Measurements from ENCODE around the gene TP53. TPM values are rescaled to one million over a fixed set of nuclear protein-coding genes. Genes with fewer than 3 reads are reported as not detected.

Gene TP53
- total RNA-seq, 1 experiment from 2014 or later, result 129 TPM

DNA sequence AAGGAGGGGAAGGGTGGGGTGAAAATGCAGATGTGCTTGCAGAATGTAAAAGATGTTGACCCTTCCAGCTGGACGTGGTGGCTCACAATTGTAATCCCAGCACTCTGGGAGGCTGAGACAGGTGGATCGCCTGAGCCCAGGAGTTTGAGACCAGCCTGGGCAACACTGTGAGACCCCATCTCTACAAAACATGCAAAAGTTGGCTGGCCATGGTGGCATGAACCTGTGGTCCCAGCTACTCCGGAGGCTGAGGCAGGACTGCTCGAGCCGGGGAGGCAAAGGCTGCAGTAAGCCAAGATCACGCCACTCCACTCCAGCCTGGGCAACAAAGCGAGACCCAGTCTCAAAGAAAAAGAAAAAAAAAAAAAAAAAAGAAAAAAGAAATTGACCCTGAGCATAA is 18.8 kb downstream of the TP53 start:
- in situ Hi-C loops (cut with HindIII; ENCODE audit: low pct_unique_long_range_greater_than_20kb, low sequenced_read_pairs), result no loop called here

GRCh38 chr17:7667656-7668406 is 19.5 kb downstream of the TP53 start:
- in situ Hi-C loops (cut with HindIII; ENCODE audit: low pct_unique_long_range_greater_than_20kb, low sequenced_read_pairs), result no loop called here
- H3K27me3 ChIP-seq (ENCODE audit: control insufficient read depth, insufficient read depth, low read length), result no peaks in the 10 kb centered on the region
- no peak overlapping the region for H3K27ac ChIP-seq (ENCODE audit: low read length)
- CTCF ChIA-PET, result interaction anchor here (0.6 kb wide), 1 partner anchor 9 kb away, joined by 3 read pairs; no protein-coding TSS in a partner anchor
- peaks cover 6% of the 10 kb centered on the region for H3K36me3 ChIP-seq (ENCODE audit: control insufficient read depth, insufficient read depth, low read length)
- intact Hi-C loops (cut with micrococcal nuclease; ENCODE audit: unreplicated experiment), result no loop called here
- H3K4me3 ChIP-seq (ENCODE audit: low read depth in 2 of 2, low read length in 2 of 2), result no peak overlapping the region
- BruUV-seq (replicated peaks), result no TSS peak
- no peak for TF ChIP-seq SIN3A (IDR thresholded peaks at IDR 0.05; ENCODE audit: borderline replicate concordance, insufficient read depth, low read depth, low read length)
- no peak for TF ChIP-seq POLR2AphosphoS5 (IDR thresholded peaks at IDR 0.05; ENCODE audit: low read depth, low read length)
- H3K4me1 ChIP-seq (ENCODE audit: control insufficient read depth, insufficient read depth, low read length), result no peaks in the 10 kb centered on the region
- POLR2A ChIA-PET, result interaction anchor here (0.6 to 0.7 kb wide), 2 partner anchors 11 to 37 kb away, joined by 3 to 6 read pairs; no protein-coding TSS in a partner anchor
- DNase-seq (ENCODE audit: low read depth, low spot score) (no peak), ATAC-seq (peak; percentile 53; the same call in 1 of the 2 replicates)
- H3K9me3 ChIP-seq (ENCODE audit: control insufficient read depth, insufficient read depth, low read depth, low read length), result no peaks in the 10 kb centered on the region

More for the DNA sequence above, 18.8 kb downstream of the TP53 start:
- POLR2A ChIA-PET, result no interaction called here
- CTCF ChIA-PET, result no interaction called here
- ATAC-seq (no peak), DNase-seq (ENCODE audit: low read depth, low spot score) (no peak)
- H3K4me3 ChIP-seq (ENCODE audit: low read depth in 2 of 2, low read length in 2 of 2), result no peak overlapping the region
- BruUV-seq (replicated peaks), result no TSS peak
- intact Hi-C loops (cut with micrococcal nuclease; ENCODE audit: unreplicated experiment), result no loop called here
- no peaks in the 10 kb centered on the region for H3K9me3 ChIP-seq (ENCODE audit: control insufficient read depth, insufficient read depth, low read depth, low read length)
- H3K27ac ChIP-seq (ENCODE audit: low read length), result no peak overlapping the region
- H3K4me1 ChIP-seq (ENCODE audit: control insufficient read depth, insufficient read depth, low read length), result no peaks in the 10 kb centered on the region
- H3K36me3 ChIP-seq (ENCODE audit: control insufficient read depth, insufficient read depth, low read length), result peaks cover 6% of the 10 kb centered on the region
- no peaks in the 10 kb centered on the region for H3K27me3 ChIP-seq (ENCODE audit: control insufficient read depth, insufficient read depth, low read length)
- TF ChIP-seq TCF7L2 (IDR thresholded peaks at IDR 0.05; ENCODE audit: low read depth, low read length) (no peak), SIN3A (IDR thresholded peaks at IDR 0.05; ENCODE audit: borderline replicate concordance, insufficient read depth, low read depth, low read length) (no peak), POLR2AphosphoS5 (IDR thresholded peaks at IDR 0.05; ENCODE audit: low read depth, low read length) (no peak), REST (IDR thresholded peaks at IDR 0.05; ENCODE audit: insufficient read depth in 1 of 2, low read depth in 2 of 2, low read length in 1 of 2) (no peak)
- TF ChIP-seq, protein P1, sequence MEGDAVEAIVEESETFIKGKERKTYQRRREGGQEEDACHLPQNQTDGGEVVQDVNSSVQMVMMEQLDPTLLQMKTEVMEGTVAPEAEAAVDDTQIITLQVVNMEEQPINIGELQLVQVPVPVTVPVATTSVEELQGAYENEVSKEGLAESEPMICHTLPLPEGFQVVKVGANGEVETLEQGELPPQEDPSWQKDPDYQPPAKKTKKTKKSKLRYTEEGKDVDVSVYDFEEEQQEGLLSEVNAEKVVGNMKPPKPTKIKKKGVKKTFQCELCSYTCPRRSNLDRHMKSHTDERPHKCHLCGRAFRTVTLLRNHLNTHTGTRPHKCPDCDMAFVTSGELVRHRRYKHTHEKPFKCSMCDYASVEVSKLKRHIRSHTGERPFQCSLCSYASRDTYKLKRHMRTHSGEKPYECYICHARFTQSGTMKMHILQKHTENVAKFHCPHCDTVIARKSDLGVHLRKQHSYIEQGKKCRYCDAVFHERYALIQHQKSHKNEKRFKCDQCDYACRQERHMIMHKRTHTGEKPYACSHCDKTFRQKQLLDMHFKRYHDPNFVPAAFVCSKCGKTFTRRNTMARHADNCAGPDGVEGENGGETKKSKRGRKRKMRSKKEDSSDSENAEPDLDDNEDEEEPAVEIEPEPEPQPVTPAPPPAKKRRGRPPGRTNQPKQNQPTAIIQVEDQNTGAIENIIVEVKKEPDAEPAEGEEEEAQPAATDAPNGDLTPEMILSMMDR (IDR thresholded peaks at IDR 0.05), result no peak
